ENCODE measurements around the gene ECM2.

The ECM2 gene

GRCh38 chr9:92527832-92528521, 7.8 kb downstream of the ECM2 start:
- no peak for DNase-seq (ENCODE audit: low read depth in 2 of 2)

GRCh38 chr9:92527291-92527828, 8.4 kb downstream of the ECM2 start:
- DNase-seq (ENCODE audit: low read depth in 2 of 2), result no peak

- no peak for DNase-seq (ENCODE audit: low read depth in 2 of 2)
Observed at GRCh38 chr9:92525306-92525705, 10.5 kb downstream of the ECM2 start.

GRCh38 chr9:92524881-92525280, 10.9 kb downstream of the ECM2 start:
- DNase-seq (ENCODE audit: low read depth in 2 of 2), result no peak

GRCh38 chr9:92522983-92523970, 12.5 kb downstream of the ECM2 start:
- DNase-seq (ENCODE audit: low read depth in 2 of 2), result no peak

- no peak for DNase-seq (ENCODE audit: low read depth in 2 of 2)
Observed at GRCh38 chr9:92520837-92521236, 15.0 kb downstream of the ECM2 start.

GRCh38 chr9:92518199-92518598, 17.6 kb downstream of the ECM2 start:
- no peak for DNase-seq (ENCODE audit: low read depth in 2 of 2)

- DNase-seq (ENCODE audit: low read depth in 2 of 2), result no peak
Observed at GRCh38 chr9:92517046-92517445, 18.7 kb downstream of the ECM2 start.

GRCh38 chr9:92516521-92516920, 19.3 kb downstream of the ECM2 start:
- DNase-seq (ENCODE audit: low read depth in 2 of 2), result no peak

- DNase-seq (ENCODE audit: low read depth in 2 of 2), result no peak
Observed at GRCh38 chr9:92514635-92515034, 21.2 kb downstream of the ECM2 start.

- DNase-seq (ENCODE audit: low read depth in 2 of 2), result no peak
Observed at GRCh38 chr9:92513349-92513748, 22.4 kb downstream of the ECM2 start.

- no peak for DNase-seq (ENCODE audit: low read depth in 2 of 2)
Observed at GRCh38 chr9:92512622-92513021, 23.2 kb downstream of the ECM2 start.

- DNase-seq (ENCODE audit: low read depth in 2 of 2), result no peak
Observed at GRCh38 chr9:92510747-92511146, 25.0 kb downstream of the ECM2 start.

GRCh38 chr9:92509050-92509449, 26.7 kb downstream of the ECM2 start:
- no peak for DNase-seq (ENCODE audit: low read depth in 2 of 2)

- no peak for DNase-seq (ENCODE audit: low read depth in 2 of 2)
Observed at GRCh38 chr9:92508018-92508820, 27.6 kb downstream of the ECM2 start.

- DNase-seq (ENCODE audit: low read depth in 2 of 2), result no peak
Observed at GRCh38 chr9:92507496-92507895, 28.3 kb downstream of the ECM2 start.

- no peak for DNase-seq (ENCODE audit: low read depth in 2 of 2)
Observed at GRCh38 chr9:92507005-92507404, 28.8 kb downstream of the ECM2 start.

- no peak for DNase-seq (ENCODE audit: low read depth in 2 of 2)
Observed at GRCh38 chr9:92506184-92506857, 29.5 kb downstream of the ECM2 start.

- DNase-seq (ENCODE audit: low read depth in 2 of 2), result no peak
Observed at GRCh38 chr9:92504881-92505280, 30.9 kb downstream of the ECM2 start.

GRCh38 chr9:92503156-92503555, 32.6 kb downstream of the ECM2 start:
- DNase-seq (ENCODE audit: low read depth in 2 of 2), result no peak

GRCh38 chr9:92501671-92502393, 34.0 kb downstream of the ECM2 start:
- no peak for DNase-seq (ENCODE audit: low read depth in 2 of 2)
